ENCODE data around the gene ELK4. TPM values are rescaled to one million over a fixed set of nuclear protein-coding genes. Genes with fewer than 3 reads are reported as not detected.

ELK4 gene
- total and polyA plus RNA-seq, 9 donors, result 11.8 to 19.4 (median 16.0) TPM

GRCh38 chr1:205612556-205612955 is 19.3 kb downstream of the ELK4 start:
- no peak overlapping the region for H3K27ac ChIP-seq (ENCODE audit: low read length)
- no peaks in the 10 kb centered on the region for H3K9me3 ChIP-seq (replicated peaks; ENCODE audit: control insufficient read depth, low read depth, low read length)
- WGBS (ENCODE audit: insufficient coverage), result no CpG with 5 or more reads among the region's 1 CpG
- no peak for DNase-seq
- peaks cover 28% of the 10 kb centered on the region for H3K36me3 ChIP-seq (ENCODE audit: control insufficient read depth, insufficient read depth, low read length)
- no peak overlapping the region for H3K4me3 ChIP-seq (ENCODE audit: low read length)
- H3K4me1 ChIP-seq (ENCODE audit: control insufficient read depth, insufficient read depth, low read length), result no peaks in the 10 kb centered on the region
- no peaks in the 10 kb centered on the region for H3K27me3 ChIP-seq (ENCODE audit: control insufficient read depth, insufficient read depth, low read length)

GRCh38 chr1:205612104-205612503 is 19.7 kb downstream of the ELK4 start:
- Histone ChIP-seq H3K27ac (ENCODE audit: low read length) (no peak overlapping the region), H3K27me3 (ENCODE audit: control insufficient read depth, insufficient read depth, low read length) (no peaks in the 10 kb centered on the region), H3K36me3 (ENCODE audit: control insufficient read depth, insufficient read depth, low read length) (peaks cover 28% of the 10 kb centered on the region), H3K4me1 (ENCODE audit: control insufficient read depth, insufficient read depth, low read length) (no peaks in the 10 kb centered on the region), H3K9me3 (replicated peaks; ENCODE audit: control insufficient read depth, low read depth, low read length) (no peaks in the 10 kb centered on the region), H3K4me3 (ENCODE audit: low read length) (no peak overlapping the region)
- no CpG with 5 or more reads among the region's 3 CpGs for WGBS (ENCODE audit: insufficient coverage)
- no peak for DNase-seq

- WGBS (ENCODE audit: insufficient coverage), result 86% methylated on average over 2 of the region's 3 CpGs
- Histone ChIP-seq H3K27ac (ENCODE audit: low read length) (no peak overlapping the region), H3K36me3 (ENCODE audit: control insufficient read depth, insufficient read depth, low read length) (peaks cover 28% of the 10 kb centered on the region), H3K4me1 (ENCODE audit: control insufficient read depth, insufficient read depth, low read length) (no peaks in the 10 kb centered on the region), H3K9me3 (replicated peaks; ENCODE audit: control insufficient read depth, low read depth, low read length) (no peaks in the 10 kb centered on the region), H3K27me3 (ENCODE audit: control insufficient read depth, insufficient read depth, low read length) (no peaks in the 10 kb centered on the region), H3K4me3 (ENCODE audit: low read length) (no peak overlapping the region)
- no peak for DNase-seq
Measured at GRCh38 chr1:205610901-205611466, 20.8 kb downstream of the ELK4 start.

- no peak overlapping the region for H3K4me3 ChIP-seq (ENCODE audit: low read length)
- H3K4me1 ChIP-seq (ENCODE audit: control insufficient read depth, insufficient read depth, low read length), result no peaks in the 10 kb centered on the region
- no peak for DNase-seq
- H3K27me3 ChIP-seq (ENCODE audit: control insufficient read depth, insufficient read depth, low read length), result no peaks in the 10 kb centered on the region
- H3K27ac ChIP-seq (ENCODE audit: low read length), result no peak overlapping the region
- WGBS (ENCODE audit: insufficient coverage), result no CpG with 5 or more reads among the region's 2 CpGs
- H3K36me3 ChIP-seq (ENCODE audit: control insufficient read depth, insufficient read depth, low read length), result peaks cover 23% of the 10 kb centered on the region
- no peaks in the 10 kb centered on the region for H3K9me3 ChIP-seq (replicated peaks; ENCODE audit: control insufficient read depth, low read depth, low read length)
Measured at GRCh38 chr1:205610036-205610435, 21.8 kb downstream of the ELK4 start.

- 97% methylated on average over 4 of the region's 5 CpGs for WGBS (ENCODE audit: insufficient coverage)
- Histone ChIP-seq H3K27me3 (ENCODE audit: control insufficient read depth, insufficient read depth, low read length) (no peaks in the 10 kb centered on the region), H3K4me3 (ENCODE audit: low read length) (no peak overlapping the region), H3K9me3 (replicated peaks; ENCODE audit: control insufficient read depth, low read depth, low read length) (no peaks in the 10 kb centered on the region), H3K4me1 (ENCODE audit: control insufficient read depth, insufficient read depth, low read length) (peaks cover 6% of the 10 kb centered on the region), H3K36me3 (ENCODE audit: control insufficient read depth, insufficient read depth, low read length) (peaks cover 20% of the 10 kb centered on the region), H3K27ac (ENCODE audit: low read length) (no peak overlapping the region)
- DNase-seq, result no peak
Measured at GRCh38 chr1:205604825-205605505, 26.8 kb downstream of the ELK4 start.

- DNase-seq, result no peak
- Histone ChIP-seq H3K4me1 (ENCODE audit: control insufficient read depth, insufficient read depth, low read length) (peaks cover 11% of the 10 kb centered on the region), H3K27ac (ENCODE audit: low read length) (no peak overlapping the region), H3K36me3 (ENCODE audit: control insufficient read depth, insufficient read depth, low read length) (peaks cover 20% of the 10 kb centered on the region), H3K27me3 (ENCODE audit: control insufficient read depth, insufficient read depth, low read length) (no peaks in the 10 kb centered on the region), H3K4me3 (ENCODE audit: low read length) (no peak overlapping the region), H3K9me3 (replicated peaks; ENCODE audit: control insufficient read depth, low read depth, low read length) (no peaks in the 10 kb centered on the region)
- 90% methylated on average over 5 of the region's 5 CpGs for WGBS (ENCODE audit: insufficient coverage)
Measured at GRCh38 chr1:205604059-205604458, 27.8 kb downstream of the ELK4 start.

- peaks cover 15% of the 10 kb centered on the region for H3K36me3 ChIP-seq (ENCODE audit: control insufficient read depth, insufficient read depth, low read length)
- H3K4me3 ChIP-seq (ENCODE audit: low read length), result no peak overlapping the region
- no peak overlapping the region for H3K27ac ChIP-seq (ENCODE audit: low read length)
- H3K27me3 ChIP-seq (ENCODE audit: control insufficient read depth, insufficient read depth, low read length), result no peaks in the 10 kb centered on the region
- H3K4me1 ChIP-seq (ENCODE audit: control insufficient read depth, insufficient read depth, low read length), result peaks cover 28% of the 10 kb centered on the region
- no peak for DNase-seq
- no CpG with 5 or more reads among the region's 4 CpGs for WGBS (ENCODE audit: insufficient coverage)
- no peaks in the 10 kb centered on the region for H3K9me3 ChIP-seq (replicated peaks; ENCODE audit: control insufficient read depth, low read depth, low read length)
Measured at GRCh38 chr1:205601205-205601604, 30.6 kb downstream of the ELK4 start.

GRCh38 chr1:205600085-205600484 is 31.7 kb downstream of the ELK4 start:
- DNase-seq, result no peak
- H3K36me3 ChIP-seq (ENCODE audit: control insufficient read depth, insufficient read depth, low read length), result peaks cover 15% of the 10 kb centered on the region
- H3K27ac ChIP-seq (ENCODE audit: low read length), result peak overlapping the region; percentile 92
- H3K27me3 ChIP-seq (ENCODE audit: control insufficient read depth, insufficient read depth, low read length), result no peaks in the 10 kb centered on the region
- H3K9me3 ChIP-seq (replicated peaks; ENCODE audit: control insufficient read depth, low read depth, low read length), result no peaks in the 10 kb centered on the region
- H3K4me3 ChIP-seq (ENCODE audit: low read length), result no peak overlapping the region
- WGBS (ENCODE audit: insufficient coverage), result 43% methylated on average over 1 of the region's 1 CpG
- H3K4me1 ChIP-seq (ENCODE audit: control insufficient read depth, insufficient read depth, low read length), result peaks cover 31% of the 10 kb centered on the region

GRCh38 chr1:205599669-205600042 is 32.2 kb downstream of the ELK4 start:
- DNase-seq, result no peak

GRCh38 chr1:205598841-205599668 is 32.8 kb downstream of the ELK4 start:
- peak; percentile 98 for DNase-seq
- 7% methylated on average over 3 of the region's 18 CpGs for WGBS (ENCODE audit: insufficient coverage)
- Histone ChIP-seq H3K4me1 (ENCODE audit: control insufficient read depth, insufficient read depth, low read length) (peaks cover 34% of the 10 kb centered on the region), H3K27me3 (ENCODE audit: control insufficient read depth, insufficient read depth, low read length) (no peaks in the 10 kb centered on the region), H3K27ac (ENCODE audit: low read length) (peak overlapping the region; percentile 92), H3K9me3 (replicated peaks; ENCODE audit: control insufficient read depth, low read depth, low read length) (no peaks in the 10 kb centered on the region), H3K4me3 (ENCODE audit: low read length) (no peak overlapping the region), H3K36me3 (ENCODE audit: control insufficient read depth, insufficient read depth, low read length) (peaks cover 13% of the 10 kb centered on the region)

More at GRCh38 chr1:205599669-205600042, 32.2 kb downstream of the ELK4 start:
- H3K27me3 ChIP-seq (ENCODE audit: control insufficient read depth, insufficient read depth, low read length), result no peaks in the 10 kb centered on the region
- H3K36me3 ChIP-seq (ENCODE audit: control insufficient read depth, insufficient read depth, low read length), result peaks cover 15% of the 10 kb centered on the region
- 33% methylated on average over 1 of the region's 5 CpGs for WGBS (ENCODE audit: insufficient coverage)
- H3K4me3 ChIP-seq (ENCODE audit: low read length), result no peak overlapping the region
- H3K9me3 ChIP-seq (replicated peaks; ENCODE audit: control insufficient read depth, low read depth, low read length), result no peaks in the 10 kb centered on the region
- H3K4me1 ChIP-seq (ENCODE audit: control insufficient read depth, insufficient read depth, low read length), result peaks cover 32% of the 10 kb centered on the region
- peak overlapping the region; percentile 92 for H3K27ac ChIP-seq (ENCODE audit: low read length)

All from muscle of leg (tissue), 11 donors.